ENCODE data around the gene ARMC9.

ARMC9 gene

GRCh38 chr2:231204146-231204545, 5.7 kb downstream of the ARMC9 start:
- DNase-seq (ENCODE audit: low read depth in 2 of 2), result no peak

DNA sequence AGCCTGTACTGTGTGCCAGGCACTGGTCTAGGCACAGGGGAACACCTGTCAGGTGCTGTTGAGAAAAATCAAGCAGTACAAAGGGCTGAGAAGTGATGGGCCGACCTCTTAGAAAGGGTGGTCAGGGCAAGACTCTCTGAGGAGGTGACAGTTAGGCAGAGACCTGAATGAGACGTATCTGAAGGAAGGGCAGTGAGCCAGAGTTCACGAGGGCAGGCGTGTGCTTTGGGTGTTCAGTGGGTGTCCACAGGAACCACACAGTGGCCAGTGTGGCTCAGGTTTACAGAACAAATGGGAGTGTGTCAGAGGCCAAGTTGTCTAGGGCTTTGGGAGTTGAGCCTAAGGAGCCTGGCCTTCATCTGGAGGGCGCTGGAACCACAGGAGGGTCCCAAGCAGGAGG, 6.2 kb downstream of the ARMC9 start:
- no peak for DNase-seq (ENCODE audit: low read depth in 2 of 2)

GRCh38 chr2:231207734-231208133, 9.3 kb downstream of the ARMC9 start:
- DNase-seq (ENCODE audit: low read depth in 2 of 2), result no peak

DNA sequence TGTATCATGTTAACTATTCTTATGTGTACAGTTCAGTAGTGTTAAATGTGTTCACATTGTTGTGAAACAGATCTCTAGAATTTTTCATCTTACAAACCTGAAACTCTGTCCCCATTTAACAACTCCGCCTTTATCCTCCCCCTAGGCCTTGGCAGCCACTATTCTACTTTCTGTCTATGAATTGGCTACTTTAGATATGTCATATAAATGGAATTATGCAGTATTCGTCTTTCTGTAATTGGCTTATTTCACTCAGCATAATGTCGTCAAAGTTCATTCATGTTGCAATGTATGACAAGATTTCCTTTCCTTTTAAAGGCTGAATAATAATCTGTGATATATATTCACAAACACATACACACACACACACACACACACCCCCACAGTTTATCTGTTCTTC, 12.4 kb downstream of the ARMC9 start:
- no peak for DNase-seq (ENCODE audit: low read depth in 2 of 2)

GRCh38 chr2:231211486-231211885, 13.1 kb downstream of the ARMC9 start:
- no peak for DNase-seq (ENCODE audit: low read depth in 2 of 2)

- DNase-seq (ENCODE audit: low read depth in 2 of 2), result no peak
These were observed 14.0 kb downstream of the ARMC9 start for GRCh38 chr2:231212329-231212845.

- DNase-seq (ENCODE audit: low read depth in 2 of 2), result no peak
These were observed 15.7 kb downstream of the ARMC9 start for GRCh38 chr2:231213931-231214642.

DNA sequence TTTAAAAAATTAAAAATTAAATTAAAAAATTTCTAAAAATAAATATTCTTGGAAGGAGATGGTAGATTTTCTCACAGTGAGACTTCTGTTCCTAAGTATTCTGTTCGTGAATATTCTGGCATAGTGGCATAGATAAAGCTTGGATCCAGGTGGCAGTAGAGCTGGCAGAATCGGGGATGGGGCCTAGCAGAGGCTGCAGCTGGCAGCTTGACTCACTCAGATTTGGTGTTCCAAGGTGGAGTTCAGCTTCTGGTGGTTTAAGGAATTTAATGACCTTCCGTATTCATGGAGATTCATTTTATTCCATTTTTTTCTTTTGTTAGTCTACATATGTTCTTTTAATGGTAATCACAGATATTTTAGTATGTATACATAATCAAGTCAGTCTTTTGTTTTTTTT, 19.9 kb downstream of the ARMC9 start:
- DNase-seq (ENCODE audit: low read depth in 2 of 2), result no peak

DNA sequence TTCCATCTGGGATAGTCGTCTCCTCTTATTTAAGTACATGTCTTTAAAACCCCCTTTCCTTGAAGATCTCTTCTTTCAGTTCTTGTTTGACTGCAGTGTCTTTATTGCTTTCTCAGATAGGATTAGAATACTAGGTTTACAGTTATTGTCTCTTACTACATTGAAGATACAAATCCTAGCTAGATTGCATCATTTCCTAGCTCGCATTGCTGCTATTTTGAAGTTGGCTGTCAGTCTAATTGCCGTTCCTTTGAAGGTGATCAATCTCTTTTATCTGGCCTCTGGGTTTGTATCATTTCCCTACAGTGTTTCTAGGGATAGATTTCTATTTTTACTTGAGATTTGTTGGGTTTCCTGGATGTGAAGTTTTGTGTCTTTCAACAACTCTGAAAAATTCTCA, 20.9 kb downstream of the ARMC9 start:
- DNase-seq (ENCODE audit: low read depth in 2 of 2), result no peak

DNA sequence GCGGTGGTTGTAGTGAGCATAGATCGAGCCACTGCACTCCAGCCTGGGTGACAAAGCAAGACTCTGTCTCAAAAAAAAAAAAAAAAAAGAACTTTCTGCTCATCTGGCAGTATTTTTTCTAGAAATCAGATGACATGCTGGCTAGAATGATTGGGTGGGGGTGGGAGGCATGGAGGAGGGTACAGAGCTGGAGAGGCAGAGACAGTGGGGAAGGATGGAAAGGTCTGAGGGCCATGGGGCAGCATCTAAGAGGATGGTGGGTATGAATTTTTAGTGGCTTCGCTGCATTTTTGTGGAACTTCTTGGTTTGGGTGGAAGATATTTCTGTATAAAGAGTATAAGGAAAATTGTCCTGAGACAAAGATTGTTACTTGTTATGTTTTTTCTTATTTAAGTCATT, 23.3 kb downstream of the ARMC9 start:
- no peak for DNase-seq (ENCODE audit: low read depth in 2 of 2)

DNA sequence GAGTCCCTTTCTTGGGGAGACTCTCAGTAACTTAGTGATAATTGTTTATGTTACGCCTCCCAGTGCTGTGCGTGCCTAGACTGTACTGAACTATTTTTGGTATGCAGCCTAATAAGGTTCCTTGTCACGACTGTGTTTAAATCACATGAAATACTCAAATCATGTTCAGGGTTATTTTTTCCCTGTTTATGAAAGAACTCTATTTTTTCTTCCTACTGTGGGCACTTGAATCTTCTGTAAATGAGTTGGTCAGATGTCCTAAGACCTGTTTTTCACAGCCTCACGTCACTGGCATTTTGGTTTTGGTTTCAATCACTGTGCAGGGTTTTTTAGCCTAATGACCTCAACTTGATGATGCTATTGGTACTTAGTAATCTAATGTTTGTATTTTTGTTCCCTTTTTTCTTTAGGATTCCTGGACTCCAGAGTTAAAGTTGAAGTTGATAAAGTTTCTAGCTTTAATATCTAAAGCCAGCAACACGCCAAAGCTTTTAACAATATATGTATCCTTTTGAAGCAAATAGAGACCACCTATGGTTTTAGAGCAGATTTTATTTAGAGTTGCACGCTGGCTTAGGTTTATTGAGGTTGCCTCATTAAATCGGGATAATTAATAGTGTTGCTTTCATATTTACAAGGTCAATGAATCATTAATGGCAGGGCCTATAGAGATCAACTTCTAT, 24.0 kb downstream of the ARMC9 start:
- no peak for DNase-seq (ENCODE audit: low read depth in 2 of 2)

GRCh38 chr2:231223001-231223375, 24.6 kb downstream of the ARMC9 start:
- DNase-seq (ENCODE audit: low read depth in 2 of 2), result no peak

- no peak for DNase-seq (ENCODE audit: low read depth in 2 of 2)
These were observed 25.1 kb downstream of the ARMC9 start for GRCh38 chr2:231223458-231223976.

- peak; percentile 30 to 36 for DNase-seq (ENCODE audit: low read depth in 2 of 2)
These were observed 29.1 kb downstream of the ARMC9 start for GRCh38 chr2:231227310-231228162.

- DNase-seq (ENCODE audit: low read depth in 2 of 2), result no peak
These were observed 29.8 kb downstream of the ARMC9 start for GRCh38 chr2:231228223-231228622.

- DNase-seq (ENCODE audit: low read depth in 2 of 2), result no peak
These were observed 30.6 kb downstream of the ARMC9 start for GRCh38 chr2:231228974-231229529.

DNA sequence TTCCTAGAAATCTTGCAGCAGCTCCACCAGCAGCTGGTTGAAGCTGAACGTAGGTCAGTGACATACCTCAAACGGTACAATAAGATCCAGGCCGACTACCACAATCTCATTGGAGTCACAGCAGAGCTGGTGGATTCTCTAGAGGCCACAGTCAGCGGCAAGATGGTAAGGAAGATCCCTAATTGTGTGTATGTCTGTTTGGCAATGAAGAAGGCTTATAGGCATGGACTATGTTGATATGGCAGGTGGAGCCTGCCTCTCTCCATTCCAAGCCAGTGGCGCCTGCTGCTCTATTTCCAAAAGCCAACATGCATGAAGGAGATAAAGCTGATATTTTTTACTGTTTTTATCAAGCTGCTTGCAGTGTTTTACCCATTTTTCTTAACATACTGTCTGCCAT, 36.8 kb downstream of the ARMC9 start:
- DNase-seq (ENCODE audit: low read depth in 2 of 2), result no peak

DNA sequence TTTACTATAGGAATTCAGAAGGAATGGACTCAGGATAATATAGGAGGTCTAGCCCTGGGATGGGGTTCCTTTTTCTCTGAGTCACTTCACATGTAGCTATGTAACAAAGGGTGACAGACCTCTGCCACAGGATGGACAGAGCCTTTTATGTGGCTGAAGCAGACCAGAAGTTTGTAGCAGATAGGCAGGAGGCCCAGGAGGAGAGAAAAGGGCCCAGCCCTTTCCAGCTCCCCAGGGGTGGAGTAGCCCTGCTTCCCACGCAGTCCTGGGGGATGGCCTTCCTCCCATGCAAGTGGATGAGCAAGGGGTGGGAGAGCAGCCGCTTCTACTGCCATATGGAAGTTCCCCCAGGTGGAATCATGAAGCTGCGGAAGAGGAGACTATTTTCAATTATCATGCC, 40.3 kb downstream of the ARMC9 start:
- no peak for DNase-seq (ENCODE audit: low read depth in 2 of 2)

- DNase-seq (ENCODE audit: low read depth in 2 of 2), result no peak
These were observed 41.3 kb downstream of the ARMC9 start for GRCh38 chr2:231239751-231240150.

GRCh38 chr2:231241755-231242507, 43.5 kb downstream of the ARMC9 start:
- no peak for DNase-seq (ENCODE audit: low read depth in 2 of 2)

GRCh38 chr2:231243866-231244265, 45.4 kb downstream of the ARMC9 start:
- no peak for DNase-seq (ENCODE audit: low read depth in 2 of 2)

All from stimulated activated CD4-positive, alpha-beta T cell treated with anti-CD3 and anti-CD28 coated beads, Interleukin-15, amount 100 ng/mL, for 48 hours (primary cell).